Bronchus fibroblast of lung (primary cell): ENCODE results near the gene HAPLN1. TPM values are rescaled to one million over a fixed set of nuclear protein-coding genes. Genes with fewer than 3 reads are reported as not detected.

Experiments used
- total RNA-seq: library from RNA; depleted of rRNA; stranded (reverse); fragments of >200 nt; gene quantifications from 2 replicates; pipeline ENCODE4 v1.2.3, GENCODE V29; 2015

HAPLN1 gene
- total RNA-seq = 0.67 and 2.7 TPM in 2 replicates

GRCh38 chr5:83720836-83721537, at the start of gene HAPLN1:
HAPLN1 (minus strand) TSS chr5:83720855; CDS start chr5:83673523, 47,332 bp downstream.

Other genes starting within 250 kb of the HAPLN1 start
- 82.5 and 84.9 TPM in 2 replicates for gene VCAN, start 249.1 kb downstream of the HAPLN1 start, total RNA-seq